ENCODE data around the gene MX1. TPM values are rescaled to one million over a fixed set of nuclear protein-coding genes. Genes with fewer than 3 reads are reported as not detected.

Gene MX1
- total RNA-seq, 2 donors from 2014 or later = 14.2 to 32.5 TPM

DNA sequence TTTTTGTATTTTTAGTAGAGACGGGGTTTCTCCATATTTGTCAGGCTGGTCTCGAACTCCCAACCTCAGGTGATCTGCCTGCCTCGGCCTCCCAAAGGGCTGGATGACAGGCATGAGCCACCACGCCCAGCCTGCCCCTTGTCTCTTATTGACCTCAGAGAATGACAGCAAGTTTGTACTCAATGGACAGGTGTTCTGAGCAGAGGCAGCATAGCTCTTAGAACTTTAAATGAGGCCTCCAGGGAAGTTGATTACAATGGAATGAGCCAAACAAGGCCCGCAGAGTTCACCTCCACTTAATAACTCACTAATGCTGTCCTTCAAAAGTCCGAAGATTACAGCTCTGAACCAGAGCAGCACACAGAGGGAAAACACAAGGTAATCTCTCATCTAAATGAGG lies 71.0 kb downstream of the MX1 start:
- Mint-ChIP-seq H3K4me1 (no peaks in the 10 kb centered on the region), H3K27ac (no peak overlapping the region), H3K4me3 (no peak overlapping the region), H3K9me3 (no peaks in the 10 kb centered on the region), H3K27me3 (peaks cover 26% of the 10 kb centered on the region), H3K36me3 (ENCODE audit: low read depth) (no peaks in the 10 kb centered on the region)
- no peak for ATAC-seq (replicated peaks)

DNA sequence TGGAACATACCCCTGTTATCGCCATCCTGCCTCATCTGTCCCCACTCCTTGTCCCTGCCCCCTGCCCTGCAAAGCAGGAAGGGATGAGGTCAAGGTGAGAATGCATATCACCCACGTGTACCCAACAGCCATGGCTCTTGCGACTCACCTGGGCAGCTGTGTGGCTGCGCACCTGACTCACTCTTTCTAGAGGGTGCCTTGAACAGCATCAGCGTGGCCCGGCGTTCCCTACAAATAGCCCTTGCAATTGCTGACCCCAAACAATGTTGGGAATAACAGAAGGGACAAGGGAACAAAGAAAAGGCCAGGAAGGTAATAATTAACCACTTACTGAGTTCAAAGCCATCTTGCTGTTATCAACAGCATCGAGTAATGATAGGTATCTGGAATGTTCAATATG lies 71.7 kb downstream of the MX1 start:
- Mint-ChIP-seq H3K9me3 (no peaks in the 10 kb centered on the region), H3K4me3 (no peak overlapping the region), H3K27ac (no peak overlapping the region), H3K27me3 (peaks cover 29% of the 10 kb centered on the region), H3K4me1 (no peaks in the 10 kb centered on the region), H3K36me3 (ENCODE audit: low read depth) (no peaks in the 10 kb centered on the region)
- no peak for ATAC-seq (replicated peaks)

- no peaks in the 10 kb centered on the region for H3K36me3 Mint-ChIP-seq (ENCODE audit: low read depth)
- ATAC-seq (replicated peaks) = no peak
- peaks cover 31% of the 10 kb centered on the region for H3K27me3 Mint-ChIP-seq
- peaks cover 7% of the 10 kb centered on the region for H3K4me1 Mint-ChIP-seq
- H3K27ac Mint-ChIP-seq = no peak overlapping the region
- H3K4me3 Mint-ChIP-seq = no peak overlapping the region
- no peaks in the 10 kb centered on the region for H3K9me3 Mint-ChIP-seq
These were observed 73.9 kb downstream of the MX1 start for GRCh38 chr21:41499920-41500319.

GRCh38 chr21:41500363-41500762 lies 74.3 kb downstream of the MX1 start:
- Mint-ChIP-seq H3K36me3 (ENCODE audit: low read depth) (no peaks in the 10 kb centered on the region), H3K4me3 (no peak overlapping the region)
- ATAC-seq (replicated peaks) = no peak

GRCh38 chr21:41500931-41501381 lies 74.9 kb downstream of the MX1 start:
- no peak overlapping the region for H3K27ac Mint-ChIP-seq
- H3K4me1 Mint-ChIP-seq = peaks cover 7% of the 10 kb centered on the region
- H3K9me3 Mint-ChIP-seq = no peaks in the 10 kb centered on the region
- ATAC-seq (replicated peaks) = no peak
- no peak overlapping the region for H3K4me3 Mint-ChIP-seq
- H3K27me3 Mint-ChIP-seq = peaks cover 38% of the 10 kb centered on the region
- H3K36me3 Mint-ChIP-seq (ENCODE audit: low read depth) = no peaks in the 10 kb centered on the region

More at GRCh38 chr21:41500363-41500762, 74.3 kb downstream of the MX1 start:
- Mint-ChIP-seq H3K27me3 (peaks cover 34% of the 10 kb centered on the region), H3K27ac (no peak overlapping the region), H3K9me3 (no peaks in the 10 kb centered on the region), H3K4me1 (peaks cover 7% of the 10 kb centered on the region)

DNA sequence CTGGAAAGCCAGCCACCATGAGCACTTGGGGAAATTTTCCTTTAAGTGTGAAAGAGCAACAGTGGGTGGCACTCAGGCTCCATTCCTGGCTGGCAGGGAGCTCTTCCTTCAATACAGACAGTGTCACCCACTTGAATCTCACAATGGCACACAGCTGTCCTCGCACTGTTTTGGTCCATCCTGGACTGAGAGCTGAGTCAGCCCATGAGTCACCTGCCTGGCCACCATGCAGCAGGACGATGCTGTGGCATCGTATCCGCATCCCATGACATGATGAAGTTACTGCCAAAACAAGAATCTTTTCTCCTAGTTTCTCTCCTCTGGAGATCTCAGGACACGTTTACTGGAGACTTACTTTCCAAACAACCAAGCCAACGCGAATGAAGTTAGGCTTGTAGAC lies 75.9 kb downstream of the MX1 start:
- Mint-ChIP-seq H3K27ac (no peak overlapping the region), H3K36me3 (ENCODE audit: low read depth) (no peaks in the 10 kb centered on the region), H3K9me3 (no peaks in the 10 kb centered on the region), H3K4me1 (peaks cover 7% of the 10 kb centered on the region), H3K4me3 (no peak overlapping the region), H3K27me3 (peaks cover 41% of the 10 kb centered on the region)
- ATAC-seq (replicated peaks) = no peak

GRCh38 chr21:41503331-41503730 lies 77.3 kb downstream of the MX1 start:
- H3K27ac Mint-ChIP-seq = no peak overlapping the region
- ATAC-seq (replicated peaks) = no peak
- no peaks in the 10 kb centered on the region for H3K9me3 Mint-ChIP-seq
- H3K4me1 Mint-ChIP-seq = peaks cover 7% of the 10 kb centered on the region
- H3K27me3 Mint-ChIP-seq = peaks cover 41% of the 10 kb centered on the region
- H3K36me3 Mint-ChIP-seq (ENCODE audit: low read depth) = no peaks in the 10 kb centered on the region
- H3K4me3 Mint-ChIP-seq = no peak overlapping the region

DNA sequence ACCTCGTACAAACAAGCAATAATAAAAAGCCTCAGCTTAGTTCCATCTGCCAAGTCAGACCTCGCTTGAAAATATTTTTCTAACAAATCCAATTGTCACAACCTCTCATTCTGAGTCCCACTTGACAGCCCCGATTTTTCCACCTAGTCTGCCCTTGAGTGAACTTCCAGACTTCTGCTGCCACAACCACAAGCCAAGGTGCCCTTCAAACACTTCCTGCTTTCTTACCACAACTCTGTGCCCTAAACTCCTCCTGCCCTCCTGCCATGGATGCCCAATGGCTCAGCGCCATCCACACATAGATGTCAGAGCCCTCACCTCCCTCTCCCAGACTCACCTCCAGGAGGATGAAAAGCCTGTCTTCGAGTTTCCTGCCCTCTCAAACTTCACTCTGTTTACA lies 78.0 kb downstream of the MX1 start:
- peaks cover 39% of the 10 kb centered on the region for H3K27me3 Mint-ChIP-seq
- no peaks in the 10 kb centered on the region for H3K36me3 Mint-ChIP-seq (ENCODE audit: low read depth)
- no peak overlapping the region for H3K4me3 Mint-ChIP-seq
- no peaks in the 10 kb centered on the region for H3K9me3 Mint-ChIP-seq
- H3K27ac Mint-ChIP-seq = no peak overlapping the region
- peaks cover 7% of the 10 kb centered on the region for H3K4me1 Mint-ChIP-seq
- ATAC-seq (replicated peaks) = no peak

DNA sequence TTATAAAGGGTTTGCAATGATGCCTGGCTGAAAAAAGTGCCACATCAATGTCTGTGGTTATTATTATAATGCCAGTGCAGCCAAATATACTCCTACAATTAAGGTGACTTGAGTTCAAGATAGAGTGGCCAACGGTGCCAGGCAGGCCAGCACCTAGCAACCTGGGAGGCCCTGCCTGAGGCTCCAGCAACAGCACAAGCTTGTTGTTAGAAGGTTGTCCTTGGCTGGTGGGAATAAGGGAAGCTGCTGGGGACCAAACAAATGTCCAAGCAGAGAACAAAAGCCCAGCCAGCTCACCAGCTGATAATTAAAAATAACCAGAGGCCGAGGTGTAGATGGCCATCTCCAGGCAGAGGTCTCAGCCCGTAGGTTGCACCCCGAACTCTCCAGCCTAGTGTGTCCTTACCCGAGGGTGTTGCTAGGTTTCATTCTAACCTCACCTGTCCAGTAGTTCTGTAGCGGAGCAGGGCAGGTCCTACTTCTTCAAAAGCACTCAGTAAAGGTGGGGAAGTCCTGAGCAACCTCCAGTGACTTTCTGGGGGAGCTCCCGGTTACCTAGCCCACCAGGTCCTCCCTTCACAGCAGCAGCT lies 80.1 kb downstream of the MX1 start:
- Mint-ChIP-seq H3K27ac (no peak overlapping the region), H3K4me3 (no peak overlapping the region), H3K27me3 (peaks cover 31% of the 10 kb centered on the region), H3K4me1 (peaks cover 7% of the 10 kb centered on the region), H3K9me3 (no peaks in the 10 kb centered on the region), H3K36me3 (ENCODE audit: low read depth) (no peaks in the 10 kb centered on the region)
- no peak for ATAC-seq (replicated peaks)

GRCh38 chr21:41506611-41507520 lies 80.8 kb downstream of the MX1 start:
- peaks cover 31% of the 10 kb centered on the region for H3K27me3 Mint-ChIP-seq
- peaks cover 7% of the 10 kb centered on the region for H3K4me1 Mint-ChIP-seq
- H3K36me3 Mint-ChIP-seq (ENCODE audit: low read depth) = no peaks in the 10 kb centered on the region
- no peak for ATAC-seq (replicated peaks)
- H3K9me3 Mint-ChIP-seq = no peaks in the 10 kb centered on the region
- H3K4me3 Mint-ChIP-seq = no peak overlapping the region
- H3K27ac Mint-ChIP-seq = no peak overlapping the region

DNA sequence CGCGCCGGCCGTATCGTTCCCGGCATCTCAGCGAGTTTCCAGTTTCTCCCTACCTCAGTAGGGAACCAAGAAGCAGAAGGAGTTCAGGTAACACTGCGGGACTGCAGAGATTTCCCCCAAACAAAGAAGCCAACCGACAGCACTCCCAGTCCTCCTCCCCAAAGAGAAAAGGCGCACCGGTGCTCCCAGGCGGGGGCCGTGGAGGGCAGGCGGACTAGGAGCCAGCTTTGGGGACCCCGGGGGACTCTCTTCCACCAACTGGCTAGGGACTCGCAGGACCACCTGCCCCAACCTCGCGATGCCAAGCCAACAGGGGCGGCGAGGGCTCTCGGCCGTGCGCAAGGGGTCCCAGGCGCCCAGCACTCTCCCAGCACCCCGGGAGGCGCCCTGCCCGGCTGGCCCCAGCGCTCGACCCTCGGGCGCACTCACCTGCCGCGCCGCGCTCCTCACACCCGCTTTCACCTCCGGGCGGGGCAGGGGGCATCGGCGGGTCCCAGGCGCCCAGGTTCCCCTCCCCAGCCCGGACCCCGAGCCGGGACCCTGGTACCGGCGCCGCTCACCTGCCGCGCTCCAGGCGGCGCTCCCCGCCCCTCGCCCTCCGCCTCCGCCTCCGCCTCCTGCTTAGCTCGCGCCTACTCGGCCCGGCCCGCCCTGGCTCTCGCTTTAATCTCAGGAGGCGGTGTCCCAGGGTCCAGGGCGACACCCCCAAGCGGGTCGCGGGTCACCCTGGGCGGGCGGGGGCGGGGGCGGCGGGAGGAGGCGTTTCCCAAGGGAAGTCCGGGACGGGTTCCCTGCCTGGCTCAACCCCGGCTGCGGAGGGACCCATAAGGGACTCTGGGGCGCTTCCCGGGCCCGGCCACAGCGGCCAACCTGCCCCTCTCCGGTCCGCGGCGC lies 81.7 kb downstream of the MX1 start, which contains the start of gene TMPRSS2:
TMPRSS2 (minus strand) TSS at position 638 of the 894 bp plus-strand sequence. CDS start 10,025 bp downstream, outside the sequence.
- ATAC-seq (replicated peaks) = no peak
- Mint-ChIP-seq H3K4me3 (peak within 1 kb of the TSS; percentile 33), H3K9me3 (no peaks in the 10 kb centered on the region), H3K27ac (no peak within 1 kb of the TSS), H3K4me1 (peaks cover 7% of the 10 kb centered on the region), H3K36me3 (ENCODE audit: low read depth) (no peaks in the 10 kb centered on the region), H3K27me3 (peaks cover 25% of the 10 kb centered on the region)

- no peak overlapping the region for H3K27ac Mint-ChIP-seq
- H3K9me3 Mint-ChIP-seq = no peaks in the 10 kb centered on the region
- H3K4me3 Mint-ChIP-seq = peak overlapping the region; percentile 33
- peaks cover 7% of the 10 kb centered on the region for H3K4me1 Mint-ChIP-seq
- no peaks in the 10 kb centered on the region for H3K36me3 Mint-ChIP-seq (ENCODE audit: low read depth)
- H3K27me3 Mint-ChIP-seq = peaks cover 25% of the 10 kb centered on the region
- ATAC-seq (replicated peaks) = no peak
These were observed 82.5 kb downstream of the MX1 start for GRCh38 chr21:41508415-41509144.
